K562 (cell line): ENCODE results near the gene GDF11. TPM values are rescaled to one million over a fixed set of nuclear protein-coding genes. Genes with fewer than 3 reads are reported as not detected.

Experiments
- ATAC-seq: fragments of 200-7000 bp; cut with Tn5 transposase; 3 replicates; pipeline ENCODE4 v1.9.1; 2020; ENCODE audit warnings: moderate library complexity
- BruUV-seq: library from RNA; stranded (reverse); fragments of 400-500 nt; replicated peaks from 2 replicates; lab custom pipeline; 2021; lab: Mats Ljungman, UMichigan
- CTCF ChIA-PET: fragments of 300-600 bp; formaldehyde crosslinking; extraction: SDS; loops from one replicate; lab custom pipeline; 2021; ENCODE audit warnings: low intra/inter-chr PET ratio; lab: Yijun Ruan, JAX
- POLR2A ChIA-PET: fragments of 300-600, 350-650 bp; sonication (Branson Sonifier 250); formaldehyde crosslinking; extraction: SDS; loops from one replicate; lab custom pipeline; 2021; ENCODE audit warnings: antibody characterized with exemption, inconsistent platforms; lab: Yijun Ruan, JAX
- DNase-seq, 4 experiments: peaks; one replicate each; pipeline versions ENCODE4 v3.0.0 to v3.0.0-alpha.2; 2011 to 2018; ENCODE audit warnings: low spot score in 3 of 4, mixed read lengths in 3 of 4; ENCODE audit errors: extremely low read depth in 1 of 4
- FAIRE-seq: peaks from 2 replicates; lab custom pipeline; 2011; peaks lifted over from hg19 to GRCh38; lab: Jason Lieb, UNC
- H2AFZ ChIP-seq: 2 replicates; pipeline ENCODE4 v1.6.0; 2011; ENCODE audit warnings: low read depth, low read length, control low read depth, inconsistent platforms
- H3K27ac ChIP-seq: fragments of 200-600 bp; 3 replicates; pipeline ENCODE4 v1.8.0; 2011; ENCODE audit warnings: low read depth, mild to moderate bottlenecking, control low read depth, inconsistent platforms, low read length, moderate library complexity, mixed read lengths; ENCODE audit errors: extremely low read depth
- H3K27me3 ChIP-seq, 2 experiments: fragments of 300-600 bp in 1 of 2; 2 replicates in 1 of 2; 3 replicates in 1 of 2; pipeline versions ENCODE4 v1.6.0 to v1.8.0; 2011; ENCODE audit warnings: inconsistent platforms in 2 of 2, low read length in 2 of 2, mild to moderate bottlenecking in 1 of 2, mixed read lengths in 1 of 2, moderate library complexity in 1 of 2; ENCODE audit not compliant: control insufficient read depth in 2 of 2, insufficient read depth in 2 of 2
- H3K36me3 ChIP-seq: fragments of 300-600 bp; 3 replicates; pipeline ENCODE4 v1.8.0; 2011; ENCODE audit warnings: mild to moderate bottlenecking, low read length, inconsistent platforms; ENCODE audit not compliant: control insufficient read depth, insufficient read depth
- H3K4me1 ChIP-seq, 2 experiments: fragments of 200-600 bp in 1 of 2; replicated peaks in 1 of 2; 2 replicates in 1 of 2; 3 replicates in 1 of 2; pipeline versions ENCODE4 v1.5.1 to v1.8.0; 2011; ENCODE audit warnings: inconsistent platforms in 2 of 2, low read length in 2 of 2, mild to moderate bottlenecking in 1 of 2, mixed read lengths in 1 of 2, moderate library complexity in 1 of 2; ENCODE audit not compliant: control insufficient read depth in 2 of 2, insufficient read depth in 2 of 2
- H3K4me2 ChIP-seq: 2 replicates; pipeline ENCODE4 v1.6.1; 2011; ENCODE audit warnings: low read length, control low read depth, inconsistent platforms, mixed read lengths; ENCODE audit not compliant: insufficient read depth
- H3K4me3 ChIP-seq: fragments of 200-600 bp; sonication (generic), shearing (Covaris generic); 2 replicates; pipeline ENCODE4 v1.5.1; 2016; ENCODE audit warnings: control low read depth, inconsistent platforms
- H3K79me2 ChIP-seq: fragments of 200-600 bp; 3 replicates; pipeline ENCODE4 v1.8.0; 2011; ENCODE audit warnings: low read length, inconsistent platforms; ENCODE audit not compliant: control insufficient read depth, insufficient read depth
- H3K9ac ChIP-seq, 2 experiments: 2 replicates each; pipeline versions ENCODE4 v1.6.0 to v1.6.1; 2011; ENCODE audit warnings: low read depth in 2 of 2, low read length in 2 of 2, control low read depth in 1 of 2, inconsistent platforms in 1 of 2, mild to moderate bottlenecking in 1 of 2, mixed read lengths in 1 of 2; ENCODE audit not compliant: insufficient read depth in 1 of 2
- H3K9me1 ChIP-seq: one replicate; pipeline ENCODE4 v1.6.0; 2011; ENCODE audit warnings: inconsistent platforms, mild to moderate bottlenecking, low read length, moderate library complexity; ENCODE audit not compliant: control insufficient read depth, insufficient read depth
- H3K9me3 ChIP-seq: replicated peaks from 2 replicates; pipeline ENCODE4 v1.5.1; 2011; ENCODE audit warnings: low read depth, low read length, inconsistent platforms; ENCODE audit not compliant: control insufficient read depth, insufficient read depth
- H4K20me1 ChIP-seq: replicated peaks from 2 replicates; pipeline ENCODE4 v1.6.1; 2011; ENCODE audit warnings: low read length, inconsistent platforms, mixed read lengths; ENCODE audit not compliant: control insufficient read depth, insufficient read depth
- L3MBTL2 ChIP-seq: fragments of 450-650 bp; IDR thresholded peaks from 2 replicates; pipeline ENCODE4 v1.6.1; 2016; ENCODE audit warnings: mild to moderate bottlenecking, moderate library complexity
- NEUROD1 ChIP-seq: fragments of 150-350 bp; IDR thresholded peaks from 2 replicates; pipeline ENCODE4 v1.6.1; 2014; ENCODE audit warnings: borderline replicate concordance, low read length, low read depth; ENCODE audit not compliant: partially characterized antibody
- NR3C1 ChIP-seq: sonication (generic); formaldehyde crosslinking; IDR thresholded peaks from 2 replicates; pipeline ENCODE4 v1.8.1; 2022; ENCODE audit warnings: missing genetic modification reagents
- PML ChIP-seq: IDR thresholded peaks from 2 replicates; pipeline ENCODE4 v1.6.1; 2012; ENCODE audit warnings: low read length, inconsistent platforms
- POLR2A ChIP-seq: fragments of 450-650 bp; conservative IDR thresholded peaks from 2 replicates; pipeline ENCODE4 v1.6.1; 2016
- POLR3G ChIP-seq: IDR thresholded peaks from 2 replicates; pipeline ENCODE4 v1.6.1; 2011; ENCODE audit not compliant: insufficient read length, insufficient replicate concordance; ENCODE audit errors: extremely low read depth
- SIRT6 ChIP-seq: IDR thresholded peaks from one replicate; pipeline ENCODE4 v1.6.1; 2012; ENCODE audit warnings: low read depth, mild to moderate bottlenecking, control low read depth, inconsistent platforms, low read length, moderate library complexity
- SPI1 ChIP-seq: IDR thresholded peaks from 2 replicates; pipeline ENCODE4 v1.6.1; 2011; ENCODE audit warnings: low read depth, low read length, control low read depth, borderline replicate concordance
- TCF7L2 ChIP-seq: fragments of 150-350 bp; IDR thresholded peaks from 2 replicates; pipeline ENCODE4 v1.6.1; 2016; ENCODE audit warnings: low read depth, mild to moderate bottlenecking, low read length, moderate library complexity
- YBX1 ChIP-seq: fragments of 450-650 bp; IDR thresholded peaks from 2 replicates; pipeline ENCODE4 v1.7.1; 2016; ENCODE audit warnings: mild to moderate bottlenecking
- ZC3H8 ChIP-seq: fragments of 450-650 bp; IDR thresholded peaks from 2 replicates; pipeline ENCODE4 v1.6.1; 2017
- ZFP30 ChIP-seq: fragments of 250-450 bp; sonication (Bioruptor Pico); IDR thresholded peaks from 2 replicates; pipeline ENCODE4 v1.8.0; 2022; ENCODE audit warnings: moderate library complexity, mild to moderate bottlenecking, inconsistent platforms, borderline replicate concordance
- ZNF197 ChIP-seq: fragments of 200-800 bp; sonication (Bioruptor generic); IDR thresholded peaks from 2 replicates; pipeline ENCODE4 v1.6.1; 2016; ENCODE audit warnings: low read depth, missing genetic modification characterization, missing compliant biosample characterization
- ZNF444 ChIP-seq: fragments of 250-450 bp; sonication (Bioruptor Pico); IDR thresholded peaks from 2 replicates; pipeline ENCODE4 v1.4.0; 2020; ENCODE audit warnings: mild to moderate bottlenecking, moderate library complexity
- whole genome bisulfite sequencing: fragments of 100-300 bp; shearing (Covaris generic); methylation state at CpG from one replicate; pipeline ENCODE4 v1.1.6; 2016; ENCODE audit warnings: low coverage, mixed read lengths; ENCODE audit not compliant: insufficient coverage; ENCODE audit errors: missing lambda C conversion rate; 5-methylcytosine and 5-hydroxymethylcytosine counted together
- in situ Hi-C: fragments of 300-500 bp; cut with MboI; formaldehyde crosslinking; loops from 4 replicates; pipeline ENCODE4 v1.15.0; 2018; ENCODE audit warnings: inconsistent platforms, mixed read lengths
- intact Hi-C: fragments of 100-400 bp; cut with micrococcal nuclease; formaldehyde crosslinking; loops from 2 replicates; pipeline ENCODE4 v1.14.2; 2022
- polyA plus RNA-seq, 8 experiments: library from polyadenylated mRNA; depleted of rRNA in 4 of 8; stranded (reverse) in 5 of 8; unstranded in 3 of 8; fragments of >200 nt; fragmentation: Nextera tagmentation in 2 of 8; fragmentation: Illumina TruSeq in 1 of 8; extraction: Ambion mirVana in 2 of 8; extraction: Trizol in 1 of 8; gene quantifications; 2 replicates each; pipeline versions ENCODE4 v1.2.1 to v1.2.3, GENCODE V29; 2011 to 2014; ENCODE audit warnings: inconsistent platforms in 1 of 8, missing spikeins in 1 of 8
- total RNA-seq, 7 experiments: library from RNA; depleted of rRNA in 6 of 7; stranded (reverse); fragments of >200 nt in 6 of 7; fragmentation: Illumina TruSeq in 2 of 7; extraction: Trizol in 2 of 7; gene quantifications; 2 replicates each; pipeline versions ENCODE4 v1.2.1 to v1.2.3, GENCODE V29; 2011 to 2021; ENCODE audit warnings: low replicate concordance in 1 of 7
- TF ChIP-seq, protein P1 (sequence below): fragments of 250-450 bp; sonication (Bioruptor Pico); IDR thresholded peaks from 2 replicates; pipeline ENCODE4 v1.4.0; 2020
- TF ChIP-seq, protein P2 (sequence below): sonication (generic); formaldehyde crosslinking; IDR thresholded peaks from 2 replicates; pipeline ENCODE4 v1.8.0; 2022; ENCODE audit warnings: mild to moderate bottlenecking, missing genetic modification reagents, borderline replicate concordance

GDF11 gene
- total and polyA plus RNA-seq, 9 of the 15 experiments (the other 6 are each of a cell fraction or from before 2014, with no cell fraction given) = 1.4 to 15.7 (median 4.8) TPM

DNA sequence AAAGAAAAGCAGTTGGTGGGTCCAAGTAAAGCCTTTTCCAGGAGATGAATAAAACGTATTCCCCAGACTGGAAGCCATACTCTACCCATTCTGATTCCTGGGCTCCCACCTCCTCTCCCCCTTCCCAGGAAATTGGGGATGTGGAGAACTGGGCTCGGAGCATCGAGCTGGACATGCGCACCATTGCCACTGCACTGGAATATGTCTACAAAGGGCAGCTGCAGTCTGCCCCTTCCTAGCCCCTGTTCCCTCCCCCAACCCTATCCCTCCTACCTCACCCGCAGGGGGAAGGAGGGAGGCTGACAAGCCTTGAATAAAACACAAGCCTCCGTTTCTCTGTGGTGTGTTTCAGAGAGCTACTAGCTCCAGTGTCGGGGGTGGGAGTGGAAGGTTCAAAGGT is 23.6 kb upstream of the GDF11 start:
- CTCF ChIA-PET = no interaction called here
- H3K79me2 ChIP-seq = peaks cover 6% of the 10 kb centered on the region; the same call in 2 of the 3 replicates
- no peak overlapping the region for H3K9ac ChIP-seq
- in situ Hi-C loops (no loop called here), intact Hi-C loops (no loop called here)
- no TSS peak for BruUV-seq
- H3K9me1 ChIP-seq = no peaks in the 10 kb centered on the region
- POLR2A ChIA-PET = interaction anchor here (0.5 to 1.7 kb wide), 7 partner anchors 10 to 600 kb away, joined by 3 to 8 read pairs (median 5); partner anchors contain the start of gene CD63
- FAIRE-seq (no peak), ATAC-seq (no peak), DNase-seq (no peak)
- peaks cover 8% of the 10 kb centered on the region; the same call in 1 of the 2 replicates for H4K20me1 ChIP-seq
- H3K27ac ChIP-seq = no peak overlapping the region
- no peaks in the 10 kb centered on the region for H3K9me3 ChIP-seq
- H2AFZ ChIP-seq = no peak overlapping the region
- WGBS = 67% methylated on average over 7 of the region's 7 CpGs
- no peak overlapping the region for H3K4me2 ChIP-seq
- peaks cover 12% of the 10 kb centered on the region; the same call in 2 of the 3 replicates for H3K36me3 ChIP-seq
- H3K27me3 ChIP-seq = no peaks in the 10 kb centered on the region
- peaks cover 18 to 29% of the 10 kb centered on the region in 2 experiments; a peak in 4 of 5 replicates for H3K4me1 ChIP-seq
- no peak overlapping the region for H3K4me3 ChIP-seq
- TF ChIP-seq ZFP30 (CRISPR knock-in tag) = no peak
- no peak for TF ChIP-seq NR3C1 (CRISPR knock-in tag)
- no peak for TF ChIP-seq ZC3H8
- no peak for TF ChIP-seq ZNF444
- TF ChIP-seq, protein P1, sequence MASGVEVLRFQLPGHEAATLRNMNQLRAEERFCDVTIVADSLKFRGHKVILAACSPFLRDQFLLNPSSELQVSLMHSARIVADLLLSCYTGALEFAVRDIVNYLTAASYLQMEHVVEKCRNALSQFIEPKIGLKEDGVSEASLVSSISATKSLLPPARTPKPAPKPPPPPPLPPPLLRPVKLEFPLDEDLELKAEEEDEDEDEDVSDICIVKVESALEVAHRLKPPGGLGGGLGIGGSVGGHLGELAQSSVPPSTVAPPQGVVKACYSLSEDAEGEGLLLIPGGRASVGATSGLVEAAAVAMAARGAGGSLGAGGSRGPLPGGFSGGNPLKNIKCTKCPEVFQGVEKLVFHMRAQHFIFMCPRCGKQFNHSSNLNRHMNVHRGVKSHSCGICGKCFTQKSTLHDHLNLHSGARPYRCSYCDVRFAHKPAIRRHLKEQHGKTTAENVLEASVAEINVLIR (CRISPR knock-in tag) = no peak
- no peak for TF ChIP-seq POLR2A
- TF ChIP-seq POLR3G = no peak
- TF ChIP-seq NEUROD1 = no peak
- TF ChIP-seq SPI1 = no peak
- no peak for TF ChIP-seq TCF7L2
- TF ChIP-seq YBX1 = no peak
- TF ChIP-seq PML = no peak
- TF ChIP-seq ZNF197 = no peak
- no peak for TF ChIP-seq L3MBTL2
- TF ChIP-seq, protein P2, sequence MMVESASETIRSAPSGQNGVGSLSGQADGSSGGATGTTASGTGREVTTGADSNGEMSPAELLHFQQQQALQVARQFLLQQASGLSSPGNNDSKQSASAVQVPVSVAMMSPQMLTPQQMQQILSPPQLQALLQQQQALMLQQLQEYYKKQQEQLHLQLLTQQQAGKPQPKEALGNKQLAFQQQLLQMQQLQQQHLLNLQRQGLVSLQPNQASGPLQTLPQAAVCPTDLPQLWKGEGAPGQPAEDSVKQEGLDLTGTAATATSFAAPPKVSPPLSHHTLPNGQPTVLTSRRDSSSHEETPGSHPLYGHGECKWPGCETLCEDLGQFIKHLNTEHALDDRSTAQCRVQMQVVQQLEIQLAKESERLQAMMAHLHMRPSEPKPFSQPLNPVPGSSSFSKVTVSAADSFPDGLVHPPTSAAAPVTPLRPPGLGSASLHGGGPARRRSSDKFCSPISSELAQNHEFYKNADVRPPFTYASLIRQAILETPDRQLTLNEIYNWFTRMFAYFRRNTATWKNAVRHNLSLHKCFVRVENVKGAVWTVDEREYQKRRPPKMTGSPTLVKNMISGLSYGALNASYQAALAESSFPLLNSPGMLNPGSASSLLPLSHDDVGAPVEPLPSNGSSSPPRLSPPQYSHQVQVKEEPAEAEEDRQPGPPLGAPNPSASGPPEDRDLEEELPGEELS = no peak
- no peak for TF ChIP-seq SIRT6
